Measurements from ENCODE around the gene MBD3L3. TPM values are rescaled to one million over a fixed set of nuclear protein-coding genes. Genes with fewer than 3 reads are reported as not detected.
"Not testable (repeated sequence)": the region's sequence is repeated elsewhere in the genome, so short reads cannot be mapped to it uniquely, and the experiment has no call there.

The MBD3L3 gene
- total RNA-seq (not detected), polyA plus RNA-seq (not detected)

- not testable (repeated sequence) for H3K9me3 ChIP-seq (ENCODE audit: control insufficient read depth in 2 of 2, low read length in 2 of 2); H3K27ac Mint-ChIP-seq; H3K4me3 ChIP-seq (ENCODE audit: low read depth, low read length); H3K4me1 ChIP-seq (ENCODE audit: control insufficient read depth, insufficient read depth, low read length, poor library complexity, severe bottlenecking); DNase-seq; H3K36me3 ChIP-seq (ENCODE audit: control insufficient read depth, insufficient read depth, low read length); H3K4me3 Mint-ChIP-seq; H3K4me1 Mint-ChIP-seq; H3K27me3 Mint-ChIP-seq; ATAC-seq (ENCODE audit: low read depth in 2 of 2); H3K27ac ChIP-seq (ENCODE audit: insufficient read depth, low read length, poor library complexity, severe bottlenecking); H3K9me3 Mint-ChIP-seq; H3K27me3 ChIP-seq (ENCODE audit: control insufficient read depth, insufficient read depth, low read length); H3K36me3 Mint-ChIP-seq
Measured at GRCh38 chr19:7058576-7058975, at the start of gene MBD3L3. Gene MBD3L3 (minus strand): TSS chr19:7058676. CDS start chr19:7058605, 71 bp downstream.

GRCh38 chr19:7106711-7107657, 48.5 kb upstream of the MBD3L3 start:
- no peaks in the 10 kb centered on the region for H3K27me3 ChIP-seq (ENCODE audit: control insufficient read depth, insufficient read depth, low read length)
- H3K4me1 ChIP-seq (ENCODE audit: control insufficient read depth, insufficient read depth, low read length, poor library complexity, severe bottlenecking), result peaks cover 3% of the 10 kb centered on the region
- no peaks in the 10 kb centered on the region for H3K36me3 Mint-ChIP-seq
- no peaks in the 10 kb centered on the region for H3K9me3 ChIP-seq (ENCODE audit: control insufficient read depth in 2 of 2, low read length in 2 of 2)
- no peak overlapping the region for H3K27ac ChIP-seq (ENCODE audit: insufficient read depth, low read length, poor library complexity, severe bottlenecking)
- H3K27me3 Mint-ChIP-seq, result peaks cover 6% of the 10 kb centered on the region
- no peak for DNase-seq
- H3K4me1 Mint-ChIP-seq, result peaks cover 0 to 5% (median 4%) of the 10 kb centered on the region in 4 donors
- H3K36me3 ChIP-seq (ENCODE audit: control insufficient read depth, insufficient read depth, low read length), result no peaks in the 10 kb centered on the region
- no peaks in the 10 kb centered on the region for H3K9me3 Mint-ChIP-seq
- no peak overlapping the region for H3K4me3 ChIP-seq (ENCODE audit: low read depth, low read length)
- no peak overlapping the region for H3K27ac Mint-ChIP-seq
- H3K4me3 Mint-ChIP-seq, result no peak overlapping the region
- no peak for ATAC-seq (ENCODE audit: low read depth in 2 of 2)

DNA sequence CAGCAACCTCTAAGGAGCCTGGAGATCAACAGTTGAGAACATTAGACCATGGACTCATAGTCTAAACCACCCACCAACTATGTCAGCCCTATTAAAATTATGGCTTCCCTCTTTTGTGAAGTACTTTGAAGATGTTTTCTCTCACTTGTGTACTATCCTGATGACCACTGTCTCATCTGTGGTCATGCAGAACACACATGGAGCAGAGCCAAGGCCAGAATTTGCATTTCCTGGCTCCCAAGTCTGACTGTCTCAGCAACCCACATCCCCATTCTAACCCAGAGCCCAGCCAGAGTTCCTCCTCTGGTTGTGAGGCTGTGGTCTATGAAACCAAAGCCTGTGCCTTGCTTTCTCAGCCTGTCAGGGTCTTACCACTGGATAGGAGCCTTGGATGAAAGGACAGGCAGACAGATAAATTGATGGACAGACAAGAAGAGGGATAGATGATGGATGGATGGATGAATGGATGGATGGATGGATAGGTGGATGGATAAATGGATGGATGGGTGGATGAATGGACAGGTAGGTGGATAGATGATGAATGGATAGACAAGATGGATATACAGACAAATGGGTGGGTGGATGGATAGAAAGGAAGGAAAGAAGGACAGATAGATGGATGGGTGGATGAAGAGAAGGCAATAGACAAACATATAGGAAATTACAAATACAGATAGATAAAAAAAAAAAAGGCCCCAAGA, 46.4 kb upstream of the MBD3L3 start:
- Mint-ChIP-seq H3K4me1 (peaks cover 4 to 16% (median 9%) of the 10 kb centered on the region in 4 donors), H3K27ac (no peak overlapping the region), H3K9me3 (no peaks in the 10 kb centered on the region), H3K27me3 (peaks cover 6% of the 10 kb centered on the region), H3K4me3 (no peak overlapping the region), H3K36me3 (no peaks in the 10 kb centered on the region)
- H3K4me3 ChIP-seq (ENCODE audit: low read depth, low read length), result no peak overlapping the region
- ATAC-seq (ENCODE audit: low read depth in 2 of 2), result no peak
- DNase-seq, result no peak
- no peaks in the 10 kb centered on the region for H3K27me3 ChIP-seq (ENCODE audit: control insufficient read depth, insufficient read depth, low read length)
- H3K9me3 ChIP-seq (ENCODE audit: control insufficient read depth in 2 of 2, low read length in 2 of 2), result no peaks in the 10 kb centered on the region
- H3K27ac ChIP-seq (ENCODE audit: insufficient read depth, low read length, poor library complexity, severe bottlenecking), result no peak overlapping the region
- H3K4me1 ChIP-seq (ENCODE audit: control insufficient read depth, insufficient read depth, low read length, poor library complexity, severe bottlenecking), result peaks cover 10% of the 10 kb centered on the region
- no peaks in the 10 kb centered on the region for H3K36me3 ChIP-seq (ENCODE audit: control insufficient read depth, insufficient read depth, low read length)

- H3K36me3 Mint-ChIP-seq, result peaks cover 4% of the 10 kb centered on the region
- H3K4me3 Mint-ChIP-seq, result peak overlapping the region; percentile 52 to 89 (median 58)
- DNase-seq (peak in 1 of 3 donors; percentile 36), ATAC-seq (ENCODE audit: low read depth in 2 of 2) (no peak)
- peaks cover 5 to 33% (median 19%) of the 10 kb centered on the region in 4 donors for H3K4me1 Mint-ChIP-seq
- H3K27me3 Mint-ChIP-seq, result peaks cover 14% of the 10 kb centered on the region
- peaks cover 0 to 8% of the 10 kb centered on the region in 2 experiments for H3K9me3 ChIP-seq (ENCODE audit: control insufficient read depth in 2 of 2, low read length in 2 of 2)
- peak overlapping the region in 2 of 3 donors; percentile 24 to 52 for H3K27ac Mint-ChIP-seq
- H3K36me3 ChIP-seq (ENCODE audit: control insufficient read depth, insufficient read depth, low read length), result no peaks in the 10 kb centered on the region
- H3K27ac ChIP-seq (ENCODE audit: insufficient read depth, low read length, poor library complexity, severe bottlenecking), result no peak overlapping the region
- H3K4me1 ChIP-seq (ENCODE audit: control insufficient read depth, insufficient read depth, low read length, poor library complexity, severe bottlenecking), result peaks cover 20% of the 10 kb centered on the region
- H3K4me3 ChIP-seq (ENCODE audit: low read depth, low read length), result peak overlapping the region; percentile 38
- peaks cover 2 to 13% (median 10%) of the 10 kb centered on the region in 7 donors for H3K9me3 Mint-ChIP-seq
- H3K27me3 ChIP-seq (ENCODE audit: control insufficient read depth, insufficient read depth, low read length), result no peaks in the 10 kb centered on the region
Measured at GRCh38 chr19:7101498-7102253, 43.2 kb upstream of the MBD3L3 start.

DNA sequence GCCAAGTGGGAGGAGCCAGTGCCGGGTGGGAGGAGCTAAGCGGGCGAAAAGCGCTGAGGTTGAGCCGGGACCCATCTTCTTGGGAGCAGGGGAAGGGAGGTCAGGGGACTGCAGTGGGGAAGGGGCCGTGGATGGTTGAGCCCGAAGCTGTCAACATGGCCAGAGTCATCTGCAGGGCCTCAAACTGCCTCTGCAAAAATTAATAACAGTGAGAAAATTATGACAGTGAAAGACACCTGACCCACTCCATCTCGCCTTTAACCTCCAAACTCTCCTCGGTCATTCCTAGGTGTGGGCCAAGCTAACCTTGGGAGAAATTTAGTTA, 41.1 kb upstream of the MBD3L3 start:
- Histone ChIP-seq H3K27ac (ENCODE audit: insufficient read depth, low read length, poor library complexity, severe bottlenecking) (peak overlapping the region; percentile 80), H3K36me3 (ENCODE audit: control insufficient read depth, insufficient read depth, low read length) (no peaks in the 10 kb centered on the region), H3K9me3 (ENCODE audit: control insufficient read depth in 2 of 2, low read length in 2 of 2) (peaks cover 6 to 18% of the 10 kb centered on the region in 2 experiments), H3K4me1 (ENCODE audit: control insufficient read depth, insufficient read depth, low read length, poor library complexity, severe bottlenecking) (peaks cover 20% of the 10 kb centered on the region), H3K27me3 (ENCODE audit: control insufficient read depth, insufficient read depth, low read length) (no peaks in the 10 kb centered on the region), H3K4me3 (ENCODE audit: low read depth, low read length) (peak overlapping the region; percentile 47)
- Mint-ChIP-seq H3K27me3 (peaks cover 14% of the 10 kb centered on the region), H3K36me3 (peaks cover 8% of the 10 kb centered on the region), H3K4me1 (peaks cover 5 to 33% (median 19%) of the 10 kb centered on the region in 4 donors), H3K4me3 (peak overlapping the region; percentile 85 to 99 (median 94)), H3K9me3 (peaks cover 3 to 34% (median 12%) of the 10 kb centered on the region in 7 donors), H3K27ac (peak overlapping the region; percentile 69 to 96 (median 92))
- ATAC-seq (ENCODE audit: low read depth in 2 of 2) (no peak), DNase-seq (no peak)

DNA sequence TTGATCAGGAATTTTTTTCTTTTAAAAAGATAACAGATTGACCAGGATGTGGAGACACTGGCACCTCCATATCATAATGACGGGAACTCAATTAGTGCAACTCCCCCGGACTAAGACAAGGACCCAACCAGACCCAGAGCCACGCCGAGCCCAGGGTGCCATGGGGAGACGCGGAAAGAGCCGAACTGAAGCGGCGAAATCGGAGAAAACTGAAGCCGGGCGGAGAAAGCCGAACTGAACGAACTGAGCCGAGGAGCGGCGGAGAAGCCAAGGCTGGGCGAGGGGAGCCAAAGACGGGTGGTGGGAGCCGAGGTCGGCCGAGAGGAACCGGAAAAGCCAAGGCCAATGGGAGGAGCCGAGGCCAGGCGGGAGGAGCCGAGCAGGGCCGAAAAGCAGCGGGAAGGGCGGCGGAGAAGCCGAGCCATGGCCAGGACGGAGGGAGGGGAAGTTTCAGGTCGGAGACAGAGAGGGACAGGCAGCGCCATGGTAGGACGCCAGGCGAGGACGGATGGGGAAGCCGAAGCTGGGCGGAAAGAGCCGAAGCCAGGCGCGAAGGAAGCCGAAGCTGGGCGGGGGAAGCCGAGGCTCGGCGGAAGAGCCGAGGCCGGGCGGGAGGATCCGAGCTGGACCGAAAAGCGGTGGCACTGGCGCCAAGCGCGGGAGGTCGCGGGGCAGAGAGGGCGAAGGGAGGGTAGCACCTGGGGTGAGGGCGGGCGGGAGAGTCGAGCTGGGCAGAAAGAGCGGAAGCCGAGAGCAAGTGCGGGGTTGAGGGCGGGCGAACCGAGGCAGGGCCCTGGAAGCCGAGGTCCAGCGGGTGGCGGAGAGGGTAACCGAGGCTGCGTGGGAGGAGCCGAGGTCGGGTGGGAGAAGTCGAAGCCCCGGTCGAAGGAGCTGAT, 40.5 kb upstream of the MBD3L3 start:
- Histone ChIP-seq H3K4me3 (ENCODE audit: low read depth, low read length) (peak overlapping the region; percentile 62), H3K4me1 (ENCODE audit: control insufficient read depth, insufficient read depth, low read length, poor library complexity, severe bottlenecking) (peaks cover 20% of the 10 kb centered on the region), H3K27ac (ENCODE audit: insufficient read depth, low read length, poor library complexity, severe bottlenecking) (peak overlapping the region; percentile 80), H3K9me3 (ENCODE audit: control insufficient read depth in 2 of 2, low read length in 2 of 2) (peaks cover 9 to 24% of the 10 kb centered on the region in 2 experiments), H3K36me3 (ENCODE audit: control insufficient read depth, insufficient read depth, low read length) (no peaks in the 10 kb centered on the region), H3K27me3 (ENCODE audit: control insufficient read depth, insufficient read depth, low read length) (no peaks in the 10 kb centered on the region)
- peaks cover 3 to 36% (median 12%) of the 10 kb centered on the region in 7 donors for H3K9me3 Mint-ChIP-seq
- peaks cover 5 to 33% (median 19%) of the 10 kb centered on the region in 4 donors for H3K4me1 Mint-ChIP-seq
- peaks cover 8% of the 10 kb centered on the region for H3K36me3 Mint-ChIP-seq
- peak overlapping the region; percentile 92 to 99 (median 96) for H3K27ac Mint-ChIP-seq
- peak; percentile 77 to 92 (median 87) for DNase-seq
- peak overlapping the region; percentile 85 to 99 (median 94) for H3K4me3 Mint-ChIP-seq
- peak; percentile 91 for ATAC-seq (ENCODE audit: low read depth in 2 of 2)
- H3K27me3 Mint-ChIP-seq, result peaks cover 14% of the 10 kb centered on the region

Data from CD4-positive, CD25-positive, alpha-beta regulatory T cell (primary cell).